GM04503 (cell line): ENCODE results near the gene ASIC2.

ENCODE experiments used
- DNase-seq: peaks from one replicate; pipeline ENCODE4 v3.0.0-alpha.2; 2012; ENCODE audit warnings: low read depth

Gene ASIC2

GRCh38 chr17:33292981-33293867 is at the start of gene ASIC2:
TSS of gene ASIC2 (minus strand) at chr17:33293295.
- DNase-seq, result no peak

GRCh38 chr17:33342025-33342424 is 48.9 kb upstream of the ASIC2 start:
- no peak for DNase-seq

- DNase-seq, result no peak
Measured at GRCh38 chr17:33338242-33338641, 45.1 kb upstream of the ASIC2 start.

GRCh38 chr17:33335491-33336173 is 42.5 kb upstream of the ASIC2 start:
- no peak for DNase-seq

GRCh38 chr17:33334703-33335102 is 41.6 kb upstream of the ASIC2 start:
- no peak for DNase-seq

- DNase-seq, result no peak
Measured at GRCh38 chr17:33330877-33331276, 37.8 kb upstream of the ASIC2 start.

GRCh38 chr17:33328129-33328528 is 35.0 kb upstream of the ASIC2 start:
- no peak for DNase-seq

GRCh38 chr17:33324736-33325135 is 31.6 kb upstream of the ASIC2 start:
- DNase-seq, result no peak

- DNase-seq, result no peak
Measured at GRCh38 chr17:33322063-33322462, 29.0 kb upstream of the ASIC2 start.

- no peak for DNase-seq
Measured at GRCh38 chr17:33318241-33318640, 25.1 kb upstream of the ASIC2 start.

- DNase-seq, result no peak
Measured at GRCh38 chr17:33316746-33317145, 23.7 kb upstream of the ASIC2 start.

GRCh38 chr17:33310296-33310695 is 17.2 kb upstream of the ASIC2 start:
- DNase-seq, result no peak

- DNase-seq, result no peak
Measured at GRCh38 chr17:33303254-33303653, 10.2 kb upstream of the ASIC2 start.

- no peak for DNase-seq
Measured at GRCh38 chr17:33302394-33302793, 9.3 kb upstream of the ASIC2 start.

GRCh38 chr17:33300241-33300640 is 7.1 kb upstream of the ASIC2 start:
- DNase-seq, result no peak

- no peak for DNase-seq
Measured at GRCh38 chr17:33299115-33299514, 6.0 kb upstream of the ASIC2 start.

- DNase-seq, result no peak
Measured at GRCh38 chr17:33297643-33298042, 4.5 kb upstream of the ASIC2 start.

- no peak for DNase-seq
Measured at GRCh38 chr17:33294994-33295393, 1.9 kb upstream of the ASIC2 start.

- no peak for DNase-seq
Measured at GRCh38 chr17:33292201-33292980, 704 bp downstream of the ASIC2 start.

GRCh38 chr17:33291248-33292200 is 1.6 kb downstream of the ASIC2 start:
- DNase-seq, result no peak

- no peak for DNase-seq
Measured at GRCh38 chr17:33290253-33290652, 2.8 kb downstream of the ASIC2 start.
